HL-60 (cell line): ENCODE results near the gene MIAT.

Experiments used
- DNase-seq, 2 experiments: peaks; one replicate each; pipeline ENCODE4 v3.0.0-alpha.2; 2010 to 2020; ENCODE audit warnings: low read depth in 1 of 2, low spot score in 1 of 2
- H3K27ac ChIP-seq: fragments of 250-450 bp; sonication (Bioruptor Pico); replicated peaks from 2 replicates; pipeline ENCODE4 v1.5.1; 2020; ENCODE audit warnings: mild to moderate bottlenecking, moderate library complexity
- H3K27me3 ChIP-seq: fragments of 250-450 bp; sonication (Bioruptor Pico); 2 replicates; pipeline ENCODE4 v1.5.1; 2021; ENCODE audit warnings: mild to moderate bottlenecking, moderate library complexity; ENCODE audit not compliant: insufficient read depth, poor library complexity, severe bottlenecking
- H3K4me3 ChIP-seq: replicated peaks from 2 replicates; pipeline ENCODE4 v1.5.1; 2011; ENCODE audit warnings: mild to moderate bottlenecking, control low read depth, low read length; ENCODE audit not compliant: insufficient read depth
- GABPA ChIP-seq: IDR thresholded peaks from 2 replicates; pipeline ENCODE4 v1.6.1; 2012; ENCODE audit warnings: low read depth
- POLR2AphosphoS5 ChIP-seq: IDR thresholded peaks from 2 replicates; pipeline ENCODE4 v1.6.1; 2012; ENCODE audit warnings: low read depth
- SPI1 ChIP-seq: IDR thresholded peaks from 2 replicates; pipeline ENCODE4 v1.6.1; 2012; ENCODE audit warnings: low read depth, mild to moderate bottlenecking, borderline replicate concordance
- TF ChIP-seq, protein P1 (sequence below): IDR thresholded peaks from 2 replicates; pipeline ENCODE4 v1.6.1; 2012; ENCODE audit warnings: low read depth; ENCODE audit not compliant: insufficient replicate concordance
- TF ChIP-seq, protein P2 (sequence below): IDR thresholded peaks from one replicate; pipeline ENCODE4 v1.5.1; 2011; ENCODE audit warnings: low read length, control low read depth, inconsistent platforms; ENCODE audit not compliant: insufficient read depth

Gene MIAT

DNA sequence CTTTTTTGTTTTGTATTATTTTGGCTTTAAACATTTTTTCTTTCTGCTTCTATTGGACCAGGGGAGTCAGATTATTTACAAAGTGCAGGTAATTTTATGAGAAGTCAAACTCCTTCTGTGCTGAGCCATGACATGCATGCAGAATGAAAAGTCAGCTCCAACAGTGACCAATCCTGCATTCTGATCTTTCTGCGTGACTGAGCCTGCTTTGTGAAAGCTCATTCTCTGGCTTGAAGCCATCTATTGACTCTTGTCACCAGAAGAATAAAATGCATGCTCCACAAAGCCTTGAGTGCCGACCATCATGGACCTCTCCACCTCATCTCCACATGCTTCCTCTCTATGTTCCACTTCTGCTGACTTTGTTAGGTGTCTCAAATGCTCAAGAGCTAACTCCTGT, 50.2 kb downstream of the MIAT start:
- Histone ChIP-seq H3K27me3 (no peaks in the 10 kb centered on the region), H3K4me3 (no peak overlapping the region), H3K27ac (no peak overlapping the region)
- TF ChIP-seq, protein P1, sequence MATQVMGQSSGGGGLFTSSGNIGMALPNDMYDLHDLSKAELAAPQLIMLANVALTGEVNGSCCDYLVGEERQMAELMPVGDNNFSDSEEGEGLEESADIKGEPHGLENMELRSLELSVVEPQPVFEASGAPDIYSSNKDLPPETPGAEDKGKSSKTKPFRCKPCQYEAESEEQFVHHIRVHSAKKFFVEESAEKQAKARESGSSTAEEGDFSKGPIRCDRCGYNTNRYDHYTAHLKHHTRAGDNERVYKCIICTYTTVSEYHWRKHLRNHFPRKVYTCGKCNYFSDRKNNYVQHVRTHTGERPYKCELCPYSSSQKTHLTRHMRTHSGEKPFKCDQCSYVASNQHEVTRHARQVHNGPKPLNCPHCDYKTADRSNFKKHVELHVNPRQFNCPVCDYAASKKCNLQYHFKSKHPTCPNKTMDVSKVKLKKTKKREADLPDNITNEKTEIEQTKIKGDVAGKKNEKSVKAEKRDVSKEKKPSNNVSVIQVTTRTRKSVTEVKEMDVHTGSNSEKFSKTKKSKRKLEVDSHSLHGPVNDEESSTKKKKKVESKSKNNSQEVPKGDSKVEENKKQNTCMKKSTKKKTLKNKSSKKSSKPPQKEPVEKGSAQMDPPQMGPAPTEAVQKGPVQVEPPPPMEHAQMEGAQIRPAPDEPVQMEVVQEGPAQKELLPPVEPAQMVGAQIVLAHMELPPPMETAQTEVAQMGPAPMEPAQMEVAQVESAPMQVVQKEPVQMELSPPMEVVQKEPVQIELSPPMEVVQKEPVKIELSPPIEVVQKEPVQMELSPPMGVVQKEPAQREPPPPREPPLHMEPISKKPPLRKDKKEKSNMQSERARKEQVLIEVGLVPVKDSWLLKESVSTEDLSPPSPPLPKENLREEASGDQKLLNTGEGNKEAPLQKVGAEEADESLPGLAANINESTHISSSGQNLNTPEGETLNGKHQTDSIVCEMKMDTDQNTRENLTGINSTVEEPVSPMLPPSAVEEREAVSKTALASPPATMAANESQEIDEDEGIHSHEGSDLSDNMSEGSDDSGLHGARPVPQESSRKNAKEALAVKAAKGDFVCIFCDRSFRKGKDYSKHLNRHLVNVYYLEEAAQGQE: no peak
- no peak for TF ChIP-seq GABPA
- no peak for TF ChIP-seq SPI1
- TF ChIP-seq POLR2AphosphoS5: no peak
- TF ChIP-seq, protein P2, sequence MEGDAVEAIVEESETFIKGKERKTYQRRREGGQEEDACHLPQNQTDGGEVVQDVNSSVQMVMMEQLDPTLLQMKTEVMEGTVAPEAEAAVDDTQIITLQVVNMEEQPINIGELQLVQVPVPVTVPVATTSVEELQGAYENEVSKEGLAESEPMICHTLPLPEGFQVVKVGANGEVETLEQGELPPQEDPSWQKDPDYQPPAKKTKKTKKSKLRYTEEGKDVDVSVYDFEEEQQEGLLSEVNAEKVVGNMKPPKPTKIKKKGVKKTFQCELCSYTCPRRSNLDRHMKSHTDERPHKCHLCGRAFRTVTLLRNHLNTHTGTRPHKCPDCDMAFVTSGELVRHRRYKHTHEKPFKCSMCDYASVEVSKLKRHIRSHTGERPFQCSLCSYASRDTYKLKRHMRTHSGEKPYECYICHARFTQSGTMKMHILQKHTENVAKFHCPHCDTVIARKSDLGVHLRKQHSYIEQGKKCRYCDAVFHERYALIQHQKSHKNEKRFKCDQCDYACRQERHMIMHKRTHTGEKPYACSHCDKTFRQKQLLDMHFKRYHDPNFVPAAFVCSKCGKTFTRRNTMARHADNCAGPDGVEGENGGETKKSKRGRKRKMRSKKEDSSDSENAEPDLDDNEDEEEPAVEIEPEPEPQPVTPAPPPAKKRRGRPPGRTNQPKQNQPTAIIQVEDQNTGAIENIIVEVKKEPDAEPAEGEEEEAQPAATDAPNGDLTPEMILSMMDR: no peak
- no peak for DNase-seq

GRCh38 chr22:26708256-26709009, 51.0 kb downstream of the MIAT start:
- TF ChIP-seq POLR2AphosphoS5: no peak
- TF ChIP-seq, protein P1: no peak
- TF ChIP-seq GABPA: no peak
- H3K27me3 ChIP-seq: no peaks in the 10 kb centered on the region
- H3K4me3 ChIP-seq: no peak overlapping the region
- no peak for DNase-seq
- H3K27ac ChIP-seq: no peak overlapping the region

DNA sequence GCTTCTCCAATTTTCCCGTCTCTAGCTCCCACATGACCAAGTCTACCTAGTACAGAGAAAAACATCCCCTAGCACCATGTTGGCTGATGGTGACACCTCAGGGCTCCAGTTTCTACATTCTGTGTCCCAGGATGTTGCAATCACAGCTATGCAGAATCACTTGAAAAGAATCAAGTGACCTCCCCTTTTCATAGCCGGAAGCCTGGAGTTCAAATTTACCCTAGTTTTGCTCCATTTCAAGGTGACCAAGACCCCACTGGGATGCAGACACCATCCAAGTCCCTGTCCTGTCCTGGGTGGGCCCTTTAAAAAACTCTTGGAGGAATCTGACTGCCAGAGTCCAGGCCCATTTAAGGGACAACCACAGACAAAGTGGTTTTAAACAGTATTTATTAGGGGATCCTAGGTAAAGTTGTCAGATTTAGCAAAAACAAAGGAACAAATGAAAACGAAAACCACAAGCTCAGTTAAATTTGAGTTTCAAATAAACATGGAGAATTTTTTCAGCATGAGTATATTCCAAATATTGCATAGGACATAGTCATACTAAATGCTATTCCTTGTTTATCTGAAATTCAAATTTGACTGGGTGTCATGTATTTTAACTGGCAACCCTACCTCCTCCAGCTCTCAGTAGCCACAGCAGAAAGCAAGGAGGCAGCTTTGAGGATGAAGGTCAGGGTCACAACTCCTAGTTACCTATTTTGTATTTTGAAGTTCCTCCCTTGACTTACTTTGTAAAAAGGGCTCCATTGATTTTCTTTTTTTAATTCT, 52.4 kb downstream of the MIAT start:
- DNase-seq: no peak
- no peak for TF ChIP-seq SPI1
- no peak for TF ChIP-seq POLR2AphosphoS5
- TF ChIP-seq, protein P2: no peak
- TF ChIP-seq GABPA: no peak
- TF ChIP-seq, protein P1: no peak
- no peaks in the 10 kb centered on the region for H3K27me3 ChIP-seq
- H3K4me3 ChIP-seq: no peak overlapping the region
- no peak overlapping the region for H3K27ac ChIP-seq
